H1 (cell line): Measurements from ENCODE around the gene TGFBR2. TPM values are rescaled to one million over a fixed set of nuclear protein-coding genes. Genes with fewer than 3 reads are reported as not detected.

Source experiments
- CHD2 ChIP-seq: IDR thresholded peaks from 2 replicates; pipeline ENCODE4 v1.6.1; 2012; ENCODE audit warnings: low read length, improper control_type of control experiment
- RAD21 ChIP-seq, 2 experiments: IDR thresholded peaks in 1 of 2; conservative IDR thresholded peaks in 1 of 2; 2 replicates each; pipeline ENCODE4 v1.6.1; 2011; ENCODE audit warnings: low read depth in 2 of 2, low read length in 2 of 2, improper control_type of control experiment in 1 of 2, inconsistent platforms in 1 of 2, mild to moderate bottlenecking in 1 of 2, moderate library complexity in 1 of 2
- TBP ChIP-seq: IDR thresholded peaks from 2 replicates; pipeline ENCODE4 v1.6.1; 2011; ENCODE audit warnings: low read depth, low read length, improper control_type of control experiment
- polyA plus RNA-seq, 7 experiments: library from polyadenylated mRNA; depleted of rRNA in 3 of 7; stranded (reverse) in 5 of 7; unstranded in 2 of 7; fragments of >200 nt in 5 of 7; fragments of 200-250 nt in 2 of 7; gene quantifications; 1 replicate in 5 of 7; 2 replicates in 1 of 7; 4 replicates in 1 of 7; pipeline versions ENCODE4 v1.2.1 to v1.2.3, GENCODE V29; 2011 to 2013; ENCODE audit warnings: missing spikeins in 2 of 7, mixed read lengths in 2 of 7
- total RNA-seq: library from RNA; stranded (reverse); fragmentation: NEBNext Ultra II Directional; extraction: Animal tissue kit (Norgen Biotek cat#: 25700); gene quantifications from 2 replicates; pipeline ENCODE4 v1.2.1, GENCODE V29; 2021
- TF ChIP-seq, protein P1 (sequence below): fragments of 300-600 bp; sonication (generic); IDR thresholded peaks from 2 replicates; pipeline ENCODE4 v1.7.1; 2012; ENCODE audit warnings: low read length, moderate library complexity, mild to moderate bottlenecking, inconsistent platforms; ENCODE audit not compliant: insufficient replicate concordance

Gene TGFBR2
- total and polyA plus RNA-seq, 2 of the 8 experiments (the other 6 are each of a cell fraction or from before 2014, with no cell fraction given): 4.2 to 7.4 TPM

DNA sequence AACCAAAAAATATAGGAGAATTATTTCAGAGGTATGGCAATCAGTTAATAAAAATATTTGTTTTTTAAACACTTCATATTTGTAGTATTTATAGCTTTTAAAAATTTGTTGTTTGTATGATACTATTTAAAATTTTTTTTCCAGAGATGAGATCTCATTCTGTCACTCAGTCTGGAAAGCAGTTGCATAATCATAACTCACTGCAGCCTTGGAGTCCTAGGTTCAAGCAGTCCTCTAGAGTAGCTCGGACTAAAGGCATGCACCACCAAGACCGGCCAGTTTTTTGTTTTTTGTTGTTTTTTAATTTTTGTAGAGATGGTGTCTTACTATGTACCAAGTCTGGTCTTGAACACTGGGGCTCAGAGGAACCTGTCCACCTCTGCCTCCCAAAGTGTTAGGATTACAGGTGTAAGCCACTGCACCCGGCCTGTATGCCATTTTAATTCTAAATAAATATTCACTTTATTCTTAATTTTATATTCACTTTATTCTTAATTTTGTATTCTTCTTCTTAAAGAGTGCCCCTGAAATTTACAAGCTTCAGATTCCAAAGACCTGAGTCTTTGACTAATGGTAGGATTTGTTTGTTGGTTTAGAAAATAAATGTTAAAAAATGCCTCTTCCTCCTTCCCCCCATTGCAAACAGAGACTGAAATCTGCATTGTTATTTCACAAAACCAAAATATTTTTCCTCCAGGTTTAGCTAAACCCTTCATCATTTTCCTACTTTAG is 9.4 kb downstream of the TGFBR2 start (continued):
- TF ChIP-seq, protein P1, sequence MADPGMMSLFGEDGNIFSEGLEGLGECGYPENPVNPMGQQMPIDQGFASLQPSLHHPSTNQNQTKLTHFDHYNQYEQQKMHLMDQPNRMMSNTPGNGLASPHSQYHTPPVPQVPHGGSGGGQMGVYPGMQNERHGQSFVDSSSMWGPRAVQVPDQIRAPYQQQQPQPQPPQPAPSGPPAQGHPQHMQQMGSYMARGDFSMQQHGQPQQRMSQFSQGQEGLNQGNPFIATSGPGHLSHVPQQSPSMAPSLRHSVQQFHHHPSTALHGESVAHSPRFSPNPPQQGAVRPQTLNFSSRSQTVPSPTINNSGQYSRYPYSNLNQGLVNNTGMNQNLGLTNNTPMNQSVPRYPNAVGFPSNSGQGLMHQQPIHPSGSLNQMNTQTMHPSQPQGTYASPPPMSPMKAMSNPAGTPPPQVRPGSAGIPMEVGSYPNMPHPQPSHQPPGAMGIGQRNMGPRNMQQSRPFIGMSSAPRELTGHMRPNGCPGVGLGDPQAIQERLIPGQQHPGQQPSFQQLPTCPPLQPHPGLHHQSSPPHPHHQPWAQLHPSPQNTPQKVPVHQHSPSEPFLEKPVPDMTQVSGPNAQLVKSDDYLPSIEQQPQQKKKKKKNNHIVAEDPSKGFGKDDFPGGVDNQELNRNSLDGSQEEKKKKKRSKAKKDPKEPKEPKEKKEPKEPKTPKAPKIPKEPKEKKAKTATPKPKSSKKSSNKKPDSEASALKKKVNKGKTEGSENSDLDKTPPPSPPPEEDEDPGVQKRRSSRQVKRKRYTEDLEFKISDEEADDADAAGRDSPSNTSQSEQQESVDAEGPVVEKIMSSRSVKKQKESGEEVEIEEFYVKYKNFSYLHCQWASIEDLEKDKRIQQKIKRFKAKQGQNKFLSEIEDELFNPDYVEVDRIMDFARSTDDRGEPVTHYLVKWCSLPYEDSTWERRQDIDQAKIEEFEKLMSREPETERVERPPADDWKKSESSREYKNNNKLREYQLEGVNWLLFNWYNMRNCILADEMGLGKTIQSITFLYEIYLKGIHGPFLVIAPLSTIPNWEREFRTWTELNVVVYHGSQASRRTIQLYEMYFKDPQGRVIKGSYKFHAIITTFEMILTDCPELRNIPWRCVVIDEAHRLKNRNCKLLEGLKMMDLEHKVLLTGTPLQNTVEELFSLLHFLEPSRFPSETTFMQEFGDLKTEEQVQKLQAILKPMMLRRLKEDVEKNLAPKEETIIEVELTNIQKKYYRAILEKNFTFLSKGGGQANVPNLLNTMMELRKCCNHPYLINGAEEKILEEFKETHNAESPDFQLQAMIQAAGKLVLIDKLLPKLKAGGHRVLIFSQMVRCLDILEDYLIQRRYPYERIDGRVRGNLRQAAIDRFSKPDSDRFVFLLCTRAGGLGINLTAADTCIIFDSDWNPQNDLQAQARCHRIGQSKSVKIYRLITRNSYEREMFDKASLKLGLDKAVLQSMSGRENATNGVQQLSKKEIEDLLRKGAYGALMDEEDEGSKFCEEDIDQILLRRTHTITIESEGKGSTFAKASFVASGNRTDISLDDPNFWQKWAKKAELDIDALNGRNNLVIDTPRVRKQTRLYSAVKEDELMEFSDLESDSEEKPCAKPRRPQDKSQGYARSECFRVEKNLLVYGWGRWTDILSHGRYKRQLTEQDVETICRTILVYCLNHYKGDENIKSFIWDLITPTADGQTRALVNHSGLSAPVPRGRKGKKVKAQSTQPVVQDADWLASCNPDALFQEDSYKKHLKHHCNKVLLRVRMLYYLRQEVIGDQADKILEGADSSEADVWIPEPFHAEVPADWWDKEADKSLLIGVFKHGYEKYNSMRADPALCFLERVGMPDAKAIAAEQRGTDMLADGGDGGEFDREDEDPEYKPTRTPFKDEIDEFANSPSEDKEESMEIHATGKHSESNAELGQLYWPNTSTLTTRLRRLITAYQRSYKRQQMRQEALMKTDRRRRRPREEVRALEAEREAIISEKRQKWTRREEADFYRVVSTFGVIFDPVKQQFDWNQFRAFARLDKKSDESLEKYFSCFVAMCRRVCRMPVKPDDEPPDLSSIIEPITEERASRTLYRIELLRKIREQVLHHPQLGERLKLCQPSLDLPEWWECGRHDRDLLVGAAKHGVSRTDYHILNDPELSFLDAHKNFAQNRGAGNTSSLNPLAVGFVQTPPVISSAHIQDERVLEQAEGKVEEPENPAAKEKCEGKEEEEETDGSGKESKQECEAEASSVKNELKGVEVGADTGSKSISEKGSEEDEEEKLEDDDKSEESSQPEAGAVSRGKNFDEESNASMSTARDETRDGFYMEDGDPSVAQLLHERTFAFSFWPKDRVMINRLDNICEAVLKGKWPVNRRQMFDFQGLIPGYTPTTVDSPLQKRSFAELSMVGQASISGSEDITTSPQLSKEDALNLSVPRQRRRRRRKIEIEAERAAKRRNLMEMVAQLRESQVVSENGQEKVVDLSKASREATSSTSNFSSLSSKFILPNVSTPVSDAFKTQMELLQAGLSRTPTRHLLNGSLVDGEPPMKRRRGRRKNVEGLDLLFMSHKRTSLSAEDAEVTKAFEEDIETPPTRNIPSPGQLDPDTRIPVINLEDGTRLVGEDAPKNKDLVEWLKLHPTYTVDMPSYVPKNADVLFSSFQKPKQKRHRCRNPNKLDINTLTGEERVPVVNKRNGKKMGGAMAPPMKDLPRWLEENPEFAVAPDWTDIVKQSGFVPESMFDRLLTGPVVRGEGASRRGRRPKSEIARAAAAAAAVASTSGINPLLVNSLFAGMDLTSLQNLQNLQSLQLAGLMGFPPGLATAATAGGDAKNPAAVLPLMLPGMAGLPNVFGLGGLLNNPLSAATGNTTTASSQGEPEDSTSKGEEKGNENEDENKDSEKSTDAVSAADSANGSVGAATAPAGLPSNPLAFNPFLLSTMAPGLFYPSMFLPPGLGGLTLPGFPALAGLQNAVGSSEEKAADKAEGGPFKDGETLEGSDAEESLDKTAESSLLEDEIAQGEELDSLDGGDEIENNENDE: no peak
- TF ChIP-seq RAD21 (IDR thresholded peaks at IDR 0.05 in 1 of 2, conservative IDR thresholded peaks at IDR 0.05 in 1 of 2; ENCODE audit: low read depth in 2 of 2, low read length in 2 of 2) (no peak), TBP (no peak), CHD2 (no peak)
